ENCODE data around the gene HIVEP1.

The HIVEP1 gene

DNA sequence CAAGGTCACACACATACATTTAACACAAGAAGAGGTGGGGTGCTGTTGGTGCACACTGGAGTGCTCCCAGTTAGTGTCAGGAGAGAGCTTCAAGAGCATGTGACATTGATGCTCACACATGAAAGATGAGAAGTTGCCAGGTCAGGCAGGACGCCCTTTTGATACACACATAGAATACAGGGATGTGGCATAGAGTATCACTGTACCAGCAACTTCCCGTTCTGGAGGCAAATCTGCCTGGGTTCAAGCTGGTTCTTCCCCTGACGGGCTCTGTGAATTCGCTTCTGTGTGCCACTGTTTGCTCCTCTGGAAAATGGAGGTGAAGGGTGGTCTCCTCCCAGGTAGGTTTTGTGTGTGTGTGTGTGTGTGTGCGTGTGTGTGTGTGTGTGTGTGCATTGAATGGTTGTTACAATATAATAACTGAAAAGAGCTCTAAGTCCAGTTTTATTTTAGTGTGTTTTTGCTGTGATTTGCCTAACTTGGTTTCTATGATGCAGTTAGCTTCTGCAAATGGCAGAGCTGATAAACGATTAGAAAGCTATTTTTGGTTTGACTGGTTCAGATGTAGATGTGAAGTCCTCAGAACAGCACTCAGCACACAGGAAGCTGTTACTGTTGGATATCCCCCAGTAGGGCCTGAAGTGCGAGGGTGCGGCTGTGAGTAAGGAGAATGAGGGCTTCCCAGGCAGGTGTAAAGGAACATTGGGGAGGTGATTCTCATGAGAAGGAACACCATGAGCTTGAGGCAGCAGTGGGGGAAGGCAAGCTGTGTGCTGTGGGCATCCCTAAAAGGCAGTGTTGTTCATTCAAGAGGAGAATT lies 53.4 kb downstream of the HIVEP1 start:
- Mint-ChIP-seq H3K27ac (peak overlapping the region; percentile 60), H3K9me3 (no peaks in the 10 kb centered on the region), H3K27me3 (no peaks in the 10 kb centered on the region), H3K4me3 (no peak overlapping the region), H3K4me1 (peaks cover 63% of the 10 kb centered on the region), H3K36me3 (ENCODE audit: low read depth) (peaks cover 5% of the 10 kb centered on the region)
- no peak for DNase-seq
- peak; percentile 58 for ATAC-seq

DNA sequence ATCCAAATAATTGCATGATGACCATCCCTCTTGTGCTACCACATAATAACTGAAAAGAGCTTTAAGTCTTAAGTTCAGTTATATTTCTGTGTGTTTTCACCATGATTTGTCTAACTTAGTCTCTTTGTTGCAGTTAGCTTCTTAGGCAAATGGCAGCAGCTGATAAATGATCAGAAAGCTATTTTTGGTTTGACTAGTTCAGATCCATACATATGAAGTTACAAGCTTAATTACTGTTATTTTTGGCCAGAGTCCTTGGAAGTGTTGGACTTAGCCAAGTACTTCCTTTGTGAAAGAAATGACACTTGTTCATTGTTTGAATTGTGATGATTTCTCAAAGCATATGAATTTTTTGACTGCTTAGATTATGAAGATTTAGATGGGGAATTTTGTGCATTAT lies 54.2 kb downstream of the HIVEP1 start:
- peaks cover 5% of the 10 kb centered on the region for H3K36me3 Mint-ChIP-seq (ENCODE audit: low read depth)
- H3K27ac Mint-ChIP-seq: peak overlapping the region; percentile 52

GRCh38 chr6:12068899-12069557 lies 56.9 kb downstream of the HIVEP1 start:
- H3K4me3 Mint-ChIP-seq: no peak overlapping the region
- peaks cover 5% of the 10 kb centered on the region for H3K36me3 Mint-ChIP-seq (ENCODE audit: low read depth)
- no peak overlapping the region for H3K27ac Mint-ChIP-seq
- no peak for ATAC-seq
- DNase-seq: no peak
- H3K4me1 Mint-ChIP-seq: peaks cover 64% of the 10 kb centered on the region
- no peaks in the 10 kb centered on the region for H3K9me3 Mint-ChIP-seq
- H3K27me3 Mint-ChIP-seq: no peaks in the 10 kb centered on the region

More for the DNA sequence above, 54.2 kb downstream of the HIVEP1 start:
- ATAC-seq (no peak), DNase-seq (no peak)
- no peaks in the 10 kb centered on the region for H3K9me3 Mint-ChIP-seq
- no peaks in the 10 kb centered on the region for H3K27me3 Mint-ChIP-seq
- H3K4me3 Mint-ChIP-seq: no peak overlapping the region
- peaks cover 63% of the 10 kb centered on the region for H3K4me1 Mint-ChIP-seq

GRCh38 chr6:12069891-12070529 lies 57.9 kb downstream of the HIVEP1 start:
- H3K9me3 Mint-ChIP-seq: no peaks in the 10 kb centered on the region
- ATAC-seq: no peak

DNA sequence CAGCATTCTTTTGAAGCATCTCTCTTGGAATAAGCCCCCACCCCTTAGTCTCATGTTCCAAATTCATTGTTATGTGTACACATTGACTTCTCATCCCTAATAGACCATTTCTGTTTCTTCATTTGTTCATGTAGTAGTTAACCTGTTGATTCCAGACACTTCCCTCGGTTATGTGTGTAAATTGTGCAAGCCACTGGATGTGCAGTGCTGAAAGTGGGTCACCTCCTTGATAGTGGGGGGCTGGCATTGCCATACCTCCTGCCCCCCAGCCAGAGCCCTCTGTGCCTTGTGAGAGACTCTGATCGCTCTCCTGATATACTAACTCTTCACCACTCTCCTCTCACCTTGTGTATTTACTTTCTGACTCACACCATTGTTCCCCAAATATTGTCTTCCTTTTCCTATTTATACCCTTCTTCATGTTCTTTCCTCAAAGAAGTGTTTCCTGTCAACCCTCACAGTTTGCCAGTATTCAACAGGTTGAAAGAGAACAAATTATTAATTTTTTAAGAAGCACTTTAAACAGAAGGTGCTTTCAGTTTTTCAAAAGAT lies 59.0 kb downstream of the HIVEP1 start:
- H3K4me3 Mint-ChIP-seq: no peak overlapping the region
- H3K36me3 Mint-ChIP-seq (ENCODE audit: low read depth): peaks cover 4% of the 10 kb centered on the region
- no peaks in the 10 kb centered on the region for H3K9me3 Mint-ChIP-seq
- peaks cover 57% of the 10 kb centered on the region for H3K4me1 Mint-ChIP-seq
- H3K27ac Mint-ChIP-seq: no peak overlapping the region
- no peak for ATAC-seq
- no peak for DNase-seq
- H3K27me3 Mint-ChIP-seq: no peaks in the 10 kb centered on the region

More at GRCh38 chr6:12069891-12070529, 57.9 kb downstream of the HIVEP1 start:
- H3K27ac Mint-ChIP-seq: no peak overlapping the region
- H3K27me3 Mint-ChIP-seq: no peaks in the 10 kb centered on the region
- H3K4me1 Mint-ChIP-seq: peaks cover 61% of the 10 kb centered on the region
- peaks cover 2% of the 10 kb centered on the region for H3K36me3 Mint-ChIP-seq (ENCODE audit: low read depth)
- DNase-seq: no peak
- H3K4me3 Mint-ChIP-seq: no peak overlapping the region

DNA sequence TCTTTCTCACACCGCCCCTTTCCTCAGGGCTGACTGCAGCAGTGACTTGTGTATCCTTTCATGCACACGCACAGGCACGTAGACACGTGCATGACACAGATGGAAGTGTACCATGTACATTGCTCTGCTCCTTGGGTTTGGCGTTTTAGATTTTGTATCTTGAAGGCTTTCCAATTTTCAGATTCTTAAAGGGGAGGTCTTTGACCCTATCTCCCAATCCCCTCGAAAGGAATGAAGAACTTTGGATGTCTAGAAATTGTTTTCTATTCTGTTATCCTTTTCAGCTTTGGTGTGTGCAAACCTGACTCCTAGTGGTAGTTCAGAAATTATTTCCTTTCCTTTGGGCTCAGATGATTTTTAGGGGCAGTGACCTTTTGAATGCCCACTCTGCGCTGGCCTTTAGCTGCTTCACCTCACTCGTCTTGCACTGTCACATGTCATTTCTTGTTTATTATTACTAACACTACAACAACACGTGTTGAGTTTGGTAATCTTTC lies 63.0 kb downstream of the HIVEP1 start:
- no peak for ATAC-seq

DNA sequence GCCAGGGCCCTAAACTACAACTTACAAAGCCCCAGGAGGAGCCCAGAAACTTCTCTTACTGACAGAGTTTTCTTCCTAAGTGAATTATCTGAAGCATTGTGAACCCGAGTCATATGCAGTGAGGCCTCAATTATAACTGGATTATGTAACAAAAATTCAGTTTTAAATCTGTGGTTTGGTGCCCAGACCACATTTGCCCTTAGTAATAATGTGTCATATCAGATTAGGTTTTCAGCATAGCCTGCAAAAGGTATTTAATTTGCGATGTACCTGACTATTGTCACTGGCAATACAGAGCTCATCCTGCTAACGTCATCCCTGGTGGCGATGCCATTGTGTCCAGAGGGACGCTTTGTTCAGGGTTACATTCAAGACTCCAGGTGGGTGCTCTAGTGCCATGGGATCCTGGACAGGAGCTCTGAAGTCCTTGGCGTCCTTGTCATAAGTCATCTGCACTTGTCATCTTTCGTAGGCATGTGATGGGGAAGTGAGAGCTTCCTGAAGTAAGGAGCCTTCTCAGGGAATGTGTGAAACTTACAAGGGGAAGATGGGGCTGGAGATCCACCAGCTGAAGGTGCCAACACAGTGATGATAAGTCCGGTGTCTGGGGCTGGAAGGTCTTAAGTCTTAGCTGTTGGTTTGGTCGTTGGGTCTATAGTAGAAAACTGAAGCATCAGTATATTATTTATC lies 65.1 kb downstream of the HIVEP1 start:
- no peak overlapping the region for H3K4me3 Mint-ChIP-seq
- DNase-seq (no peak), ATAC-seq (peak; percentile 42)
- no peak overlapping the region for H3K27ac Mint-ChIP-seq
- peaks cover 69% of the 10 kb centered on the region for H3K4me1 Mint-ChIP-seq
- H3K36me3 Mint-ChIP-seq (ENCODE audit: low read depth): peaks cover 19% of the 10 kb centered on the region
- H3K9me3 Mint-ChIP-seq: no peaks in the 10 kb centered on the region
- no peaks in the 10 kb centered on the region for H3K27me3 Mint-ChIP-seq

More for the DNA sequence above, 63.0 kb downstream of the HIVEP1 start:
- peak overlapping the region; percentile 28 for H3K4me3 Mint-ChIP-seq
- no peak for DNase-seq
- no peaks in the 10 kb centered on the region for H3K9me3 Mint-ChIP-seq
- H3K4me1 Mint-ChIP-seq: peaks cover 65% of the 10 kb centered on the region
- H3K36me3 Mint-ChIP-seq (ENCODE audit: low read depth): peaks cover 19% of the 10 kb centered on the region
- no peak overlapping the region for H3K27ac Mint-ChIP-seq
- no peaks in the 10 kb centered on the region for H3K27me3 Mint-ChIP-seq

DNA sequence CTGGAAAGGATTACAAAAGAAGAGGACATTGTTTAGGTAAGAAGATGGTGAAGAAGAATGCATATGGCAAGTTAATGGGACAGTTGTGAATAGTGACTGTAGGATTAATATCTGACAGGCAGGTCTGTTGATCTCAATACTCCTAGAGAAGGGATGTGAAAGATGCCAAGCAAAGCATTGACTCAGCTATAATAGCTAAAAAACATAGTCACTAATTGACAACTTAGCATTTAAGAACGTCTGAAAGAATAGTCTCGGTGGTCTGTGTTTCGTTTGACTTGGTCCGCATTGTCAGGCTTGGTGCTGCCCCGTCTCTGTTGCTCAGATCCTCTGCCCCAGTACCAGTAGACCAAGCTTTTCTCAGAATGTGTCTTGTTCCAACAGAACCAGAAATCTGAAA lies 65.9 kb downstream of the HIVEP1 start:
- Mint-ChIP-seq H3K27me3 (no peaks in the 10 kb centered on the region), H3K9me3 (no peaks in the 10 kb centered on the region), H3K4me1 (peaks cover 61% of the 10 kb centered on the region), H3K36me3 (ENCODE audit: low read depth) (peaks cover 19% of the 10 kb centered on the region), H3K27ac (no peak overlapping the region), H3K4me3 (no peak overlapping the region)
- no peak for DNase-seq
- no peak for ATAC-seq

- peaks cover 48% of the 10 kb centered on the region for H3K4me1 Mint-ChIP-seq
- peaks cover 10% of the 10 kb centered on the region for H3K36me3 Mint-ChIP-seq (ENCODE audit: low read depth)
- no peaks in the 10 kb centered on the region for H3K9me3 Mint-ChIP-seq
- H3K4me3 Mint-ChIP-seq: no peak overlapping the region
- peak overlapping the region; percentile 14 for H3K27ac Mint-ChIP-seq
- ATAC-seq: no peak
- DNase-seq: no peak
- H3K27me3 Mint-ChIP-seq: no peaks in the 10 kb centered on the region
These were observed 69.7 kb downstream of the HIVEP1 start for GRCh38 chr6:12081771-12082170.

DNA sequence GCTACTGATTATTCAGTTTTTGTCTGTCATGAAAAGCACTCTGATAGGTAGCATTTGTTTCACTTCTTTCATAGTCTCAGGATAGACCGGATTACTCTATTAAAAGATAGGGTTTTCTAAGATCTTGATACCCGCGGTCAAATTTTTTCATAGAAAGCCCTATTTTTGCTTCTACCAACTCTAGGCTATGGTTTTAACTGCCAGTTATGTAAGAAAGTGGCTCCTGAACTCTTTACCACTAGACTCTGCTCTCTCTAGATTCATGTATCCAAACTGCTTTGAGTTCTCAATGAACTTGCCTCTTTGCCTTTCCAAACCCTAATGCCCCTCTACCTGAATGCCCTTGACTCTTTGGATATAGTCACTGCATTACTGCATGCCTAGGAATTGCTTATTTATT lies 70.3 kb downstream of the HIVEP1 start:
- no peaks in the 10 kb centered on the region for H3K9me3 Mint-ChIP-seq
- H3K4me1 Mint-ChIP-seq: peaks cover 42% of the 10 kb centered on the region

GRCh38 chr6:12083302-12083701 lies 71.2 kb downstream of the HIVEP1 start:
- no peak for DNase-seq
- Mint-ChIP-seq H3K9me3 (no peaks in the 10 kb centered on the region), H3K27me3 (no peaks in the 10 kb centered on the region), H3K4me1 (peaks cover 33% of the 10 kb centered on the region), H3K27ac (no peak overlapping the region), H3K36me3 (ENCODE audit: low read depth) (no peaks in the 10 kb centered on the region), H3K4me3 (no peak overlapping the region)
- ATAC-seq: no peak

More for the DNA sequence above, 70.3 kb downstream of the HIVEP1 start:
- no peak overlapping the region for H3K4me3 Mint-ChIP-seq
- ATAC-seq: no peak
- no peaks in the 10 kb centered on the region for H3K27me3 Mint-ChIP-seq
- no peak for DNase-seq
- peaks cover 5% of the 10 kb centered on the region for H3K36me3 Mint-ChIP-seq (ENCODE audit: low read depth)
- H3K27ac Mint-ChIP-seq: no peak overlapping the region

GRCh38 chr6:12083763-12084162 lies 71.7 kb downstream of the HIVEP1 start:
- H3K27me3 Mint-ChIP-seq: no peaks in the 10 kb centered on the region
- DNase-seq (no peak), ATAC-seq (no peak)
- H3K4me1 Mint-ChIP-seq: peaks cover 33% of the 10 kb centered on the region
- H3K36me3 Mint-ChIP-seq (ENCODE audit: low read depth): no peaks in the 10 kb centered on the region
- H3K9me3 Mint-ChIP-seq: no peaks in the 10 kb centered on the region
- no peak overlapping the region for H3K27ac Mint-ChIP-seq
- no peak overlapping the region for H3K4me3 Mint-ChIP-seq

- H3K27me3 Mint-ChIP-seq: no peaks in the 10 kb centered on the region
- no peaks in the 10 kb centered on the region for H3K9me3 Mint-ChIP-seq
- ATAC-seq: no peak
- H3K4me3 Mint-ChIP-seq: no peak overlapping the region
- no peak overlapping the region for H3K27ac Mint-ChIP-seq
- no peaks in the 10 kb centered on the region for H3K36me3 Mint-ChIP-seq (ENCODE audit: low read depth)
- H3K4me1 Mint-ChIP-seq: peaks cover 33% of the 10 kb centered on the region
- DNase-seq: no peak
These were observed 72.6 kb downstream of the HIVEP1 start for GRCh38 chr6:12084681-12085080.

DNA sequence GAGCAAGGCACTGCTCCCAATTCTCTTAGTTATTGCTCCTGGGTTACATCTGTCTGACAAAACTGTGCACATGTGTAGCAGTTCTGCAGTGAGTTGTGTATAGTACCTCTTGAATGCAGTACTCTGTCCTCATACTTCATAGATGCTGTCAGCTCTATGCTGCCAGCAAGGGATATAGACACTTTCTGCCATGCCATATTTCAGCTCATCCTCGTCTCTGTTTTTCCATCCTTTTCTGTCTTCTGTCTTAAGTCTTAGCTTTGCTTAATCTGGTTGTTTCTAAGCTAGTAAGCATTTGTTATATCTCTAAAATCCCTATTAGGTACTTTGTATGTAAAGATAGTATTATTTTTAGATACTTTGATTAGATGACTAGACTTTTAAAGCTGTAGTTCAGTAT lies 76.4 kb downstream of the HIVEP1 start:
- ATAC-seq (no peak), DNase-seq (no peak)
- Mint-ChIP-seq H3K27ac (no peak overlapping the region), H3K9me3 (peaks cover 11% of the 10 kb centered on the region), H3K36me3 (ENCODE audit: low read depth) (peaks cover 23% of the 10 kb centered on the region), H3K27me3 (no peaks in the 10 kb centered on the region), H3K4me3 (no peak overlapping the region), H3K4me1 (peaks cover 13% of the 10 kb centered on the region)

Measured in activated naive CD8-positive, alpha-beta T cell treated with anti-CD3 and anti-CD28 coated beads, Interleukin-2, amount 50 U/mL, for 24 hours (primary cell).